Activated naive CD4-positive, alpha-beta T cell treated with anti-CD3 and anti-CD28 coated beads, Interleukin-2, amount 50 U/mL, for 24 hours (primary cell): ENCODE data around the gene SNCG.
"Not testable (repeated sequence)": the region's sequence is repeated elsewhere in the genome, so short reads cannot be mapped to it uniquely, and the experiment has no call there.

ENCODE experiments used
- H3K27ac Mint-ChIP-seq: one replicate; pipeline ENCODE4 v1.8.0; 2021; ENCODE audit warnings: mild to moderate bottlenecking, mixed read lengths
- H3K27me3 Mint-ChIP-seq: one replicate; pipeline ENCODE4 v1.8.0; 2021; ENCODE audit warnings: mixed read lengths
- H3K36me3 Mint-ChIP-seq: one replicate; pipeline ENCODE4 v1.8.0; 2021; ENCODE audit warnings: mixed read lengths
- H3K4me1 Mint-ChIP-seq: one replicate; pipeline ENCODE4 v1.8.0; 2021; ENCODE audit warnings: mixed read lengths
- H3K4me3 Mint-ChIP-seq: one replicate; pipeline ENCODE4 v1.8.0; 2021; ENCODE audit warnings: mild to moderate bottlenecking, mixed read lengths
- H3K9me3 Mint-ChIP-seq: one replicate; pipeline ENCODE4 v1.8.0; 2021; ENCODE audit warnings: mixed read lengths

SNCG gene

GRCh38 chr10:86958116-86958900 lies at the start of gene SNCG:
Gene SNCG, plus strand, starts transcription at chr10:86958599. Its CDS starts 99 bp downstream, at chr10:86958698.
- no peak within 1 kb of the TSS for H3K4me3 Mint-ChIP-seq

GRCh38 chr10:86914734-86915133 lies 43.7 kb upstream of the SNCG start:
- H3K36me3 Mint-ChIP-seq = peaks cover 11% of the 10 kb centered on the region
- no peaks in the 10 kb centered on the region for H3K4me1 Mint-ChIP-seq
- no peaks in the 10 kb centered on the region for H3K27me3 Mint-ChIP-seq
- H3K4me3 Mint-ChIP-seq = no peak overlapping the region
- H3K27ac Mint-ChIP-seq = no peak overlapping the region
- H3K9me3 Mint-ChIP-seq = no peaks in the 10 kb centered on the region

More at GRCh38 chr10:86958116-86958900, at the start of gene SNCG:
- Mint-ChIP-seq H3K27ac (no peak within 1 kb of the TSS), H3K9me3 (no peaks in the 10 kb centered on the region), H3K4me1 (peaks cover 3% of the 10 kb centered on the region), H3K27me3 (no peaks in the 10 kb centered on the region), H3K36me3 (no peaks in the 10 kb centered on the region)

- Mint-ChIP-seq H3K9me3 (no peaks in the 10 kb centered on the region), H3K36me3 (peaks cover 11% of the 10 kb centered on the region), H3K27ac (no peak overlapping the region), H3K27me3 (no peaks in the 10 kb centered on the region), H3K4me1 (no peaks in the 10 kb centered on the region), H3K4me3 (no peak overlapping the region)
Measured at GRCh38 chr10:86918022-86918471, 40.4 kb upstream of the SNCG start.

- peaks cover 5% of the 10 kb centered on the region for H3K36me3 Mint-ChIP-seq
- H3K9me3 Mint-ChIP-seq = no peaks in the 10 kb centered on the region
- H3K4me1 Mint-ChIP-seq = no peaks in the 10 kb centered on the region
- no peak overlapping the region for H3K4me3 Mint-ChIP-seq
- H3K27ac Mint-ChIP-seq = no peak overlapping the region
- no peaks in the 10 kb centered on the region for H3K27me3 Mint-ChIP-seq
Measured at GRCh38 chr10:86922553-86922961, 35.8 kb upstream of the SNCG start.

GRCh38 chr10:86929468-86930380 lies 28.7 kb upstream of the SNCG start:
- no peaks in the 10 kb centered on the region for H3K4me1 Mint-ChIP-seq
- H3K36me3 Mint-ChIP-seq = no peaks in the 10 kb centered on the region
- H3K9me3 Mint-ChIP-seq = no peaks in the 10 kb centered on the region
- no peaks in the 10 kb centered on the region for H3K27me3 Mint-ChIP-seq
- H3K27ac Mint-ChIP-seq = no peak overlapping the region
- no peak overlapping the region for H3K4me3 Mint-ChIP-seq

- H3K4me1 Mint-ChIP-seq = no peaks in the 10 kb centered on the region
- H3K36me3 Mint-ChIP-seq = no peaks in the 10 kb centered on the region
- H3K4me3 Mint-ChIP-seq = no peak overlapping the region
- no peaks in the 10 kb centered on the region for H3K9me3 Mint-ChIP-seq
- no peaks in the 10 kb centered on the region for H3K27me3 Mint-ChIP-seq
- no peak overlapping the region for H3K27ac Mint-ChIP-seq
Measured at GRCh38 chr10:86931872-86932271, 26.5 kb upstream of the SNCG start.

GRCh38 chr10:86932674-86933073 lies 25.7 kb upstream of the SNCG start:
- no peaks in the 10 kb centered on the region for H3K27me3 Mint-ChIP-seq
- no peaks in the 10 kb centered on the region for H3K4me1 Mint-ChIP-seq
- H3K9me3 Mint-ChIP-seq = no peaks in the 10 kb centered on the region
- H3K4me3 Mint-ChIP-seq = no peak overlapping the region
- no peak overlapping the region for H3K27ac Mint-ChIP-seq
- no peaks in the 10 kb centered on the region for H3K36me3 Mint-ChIP-seq

- not testable (repeated sequence) for H3K4me3 Mint-ChIP-seq, H3K27ac Mint-ChIP-seq, H3K36me3 Mint-ChIP-seq, H3K9me3 Mint-ChIP-seq, H3K4me1 Mint-ChIP-seq, H3K27me3 Mint-ChIP-seq
Measured at GRCh38 chr10:86934162-86934711, 24.2 kb upstream of the SNCG start.

GRCh38 chr10:86936661-86937501 lies 21.5 kb upstream of the SNCG start:
- Mint-ChIP-seq H3K27ac (no peak overlapping the region), H3K27me3 (no peaks in the 10 kb centered on the region), H3K4me1 (no peaks in the 10 kb centered on the region), H3K4me3 (no peak overlapping the region), H3K36me3 (no peaks in the 10 kb centered on the region), H3K9me3 (no peaks in the 10 kb centered on the region)

GRCh38 chr10:86937502-86938154 lies 20.8 kb upstream of the SNCG start:
- no peak overlapping the region for H3K27ac Mint-ChIP-seq
- no peaks in the 10 kb centered on the region for H3K4me1 Mint-ChIP-seq
- H3K4me3 Mint-ChIP-seq = no peak overlapping the region
- no peaks in the 10 kb centered on the region for H3K27me3 Mint-ChIP-seq
- H3K36me3 Mint-ChIP-seq = no peaks in the 10 kb centered on the region
- H3K9me3 Mint-ChIP-seq = no peaks in the 10 kb centered on the region

- Mint-ChIP-seq H3K4me3 (no peak overlapping the region), H3K27ac (no peak overlapping the region), H3K36me3 (no peaks in the 10 kb centered on the region), H3K27me3 (no peaks in the 10 kb centered on the region), H3K4me1 (no peaks in the 10 kb centered on the region), H3K9me3 (no peaks in the 10 kb centered on the region)
Measured at GRCh38 chr10:86938260-86938659, 20.1 kb upstream of the SNCG start.

- not testable (repeated sequence) for H3K27ac Mint-ChIP-seq, H3K4me3 Mint-ChIP-seq, H3K4me1 Mint-ChIP-seq, H3K36me3 Mint-ChIP-seq, H3K9me3 Mint-ChIP-seq, H3K27me3 Mint-ChIP-seq
Measured at GRCh38 chr10:86940076-86940475, 18.3 kb upstream of the SNCG start.

GRCh38 chr10:86940677-86941076 lies 17.7 kb upstream of the SNCG start:
- Mint-ChIP-seq H3K9me3 (no peaks in the 10 kb centered on the region), H3K4me3 (no peak overlapping the region), H3K27me3 (no peaks in the 10 kb centered on the region), H3K27ac (no peak overlapping the region), H3K36me3 (no peaks in the 10 kb centered on the region), H3K4me1 (no peaks in the 10 kb centered on the region)

- Mint-ChIP-seq H3K9me3 (no peaks in the 10 kb centered on the region), H3K27ac (no peak overlapping the region), H3K4me3 (no peak overlapping the region), H3K4me1 (no peaks in the 10 kb centered on the region), H3K36me3 (no peaks in the 10 kb centered on the region), H3K27me3 (no peaks in the 10 kb centered on the region)
Measured at GRCh38 chr10:86941426-86941825, 17.0 kb upstream of the SNCG start.

- Mint-ChIP-seq H3K27me3 (no peaks in the 10 kb centered on the region), H3K4me1 (no peaks in the 10 kb centered on the region), H3K4me3 (no peak overlapping the region), H3K27ac (no peak overlapping the region), H3K36me3 (no peaks in the 10 kb centered on the region), H3K9me3 (no peaks in the 10 kb centered on the region)
Measured at GRCh38 chr10:86941991-86942421, 16.4 kb upstream of the SNCG start.
